Lower lobe of right lung (tissue), 2 donors: ENCODE results near the gene CD38. TPM values are rescaled to one million over a fixed set of nuclear protein-coding genes. Genes with fewer than 3 reads are reported as not detected.
A peak's percentile ranks its signal among the peaks of the same experiment; 100 is the strongest.

ENCODE experiments used
- ATAC-seq, 2 donors: fragments of 200-7000 bp; cut with Tn5 transposase; one replicate each; pipeline ENCODE4 v1.9.1; 2020 to 2022; ENCODE audit warnings: mild to moderate bottlenecking in 2 of 2, moderate library complexity in 2 of 2
- DNase-seq: peaks from one replicate; pipeline ENCODE4 v3.0.0-alpha.2; 2020
- H3K27ac ChIP-seq: fragments of 200-600 bp; one replicate; pipeline ENCODE4 v1.8.0; 2022
- H3K27me3 ChIP-seq: fragments of 200-600 bp; one replicate; pipeline ENCODE4 v1.8.0; 2022; ENCODE audit warnings: low read depth
- H3K36me3 ChIP-seq: fragments of 200-600 bp; one replicate; pipeline ENCODE4 v1.8.0; 2022; ENCODE audit warnings: mild to moderate bottlenecking
- H3K4me1 ChIP-seq: fragments of 200-600 bp; one replicate; pipeline ENCODE4 v1.8.0; 2022
- H3K4me3 ChIP-seq: fragments of 200-600 bp; one replicate; pipeline ENCODE4 v1.8.0; 2022; ENCODE audit warnings: mild to moderate bottlenecking
- H3K9me3 ChIP-seq: fragments of 200-600 bp; one replicate; pipeline ENCODE4 v1.8.0; 2022
- CTCF ChIP-seq: fragments of 200-600 bp; IDR thresholded peaks from one replicate; pipeline ENCODE4 v1.8.0; 2022; ENCODE audit warnings: antibody characterized with exemption, mild to moderate bottlenecking
- intact Hi-C: fragments of 100-400 bp; cut with DNase I; formaldehyde crosslinking; loops from one replicate; pipeline ENCODE4 v1.11.0; 2022
- total RNA-seq: library from RNA; stranded (reverse); fragmentation: NEBNext Ultra II Directional; extraction: Animal tissue kit (Norgen Biotek cat#: 25700); gene quantifications from one replicate; pipeline ENCODE4 v1.2.1, GENCODE V29; 2021
- donor health status: DM: no; HTN: yes; CAD: no; lungs with severe emphysema.

Gene CD38
- total RNA-seq, 1 donor from 2014 or later: 8.5 TPM

- Histone ChIP-seq H3K4me1 (no peaks in the 10 kb centered on the region), H3K9me3 (peaks cover 5% of the 10 kb centered on the region), H3K36me3 (no peaks in the 10 kb centered on the region), H3K4me3 (no peak overlapping the region), H3K27ac (no peak overlapping the region), H3K27me3 (no peaks in the 10 kb centered on the region)
- no peak for ATAC-seq
- intact Hi-C loops: no loop called here
- DNase-seq: no peak
- no peak for TF ChIP-seq CTCF
These were observed 34.0 kb upstream of the CD38 start for GRCh38 chr4:15744016-15744545.

GRCh38 chr4:15746110-15746509, 32.0 kb upstream of the CD38 start:
- H3K4me1 ChIP-seq: no peaks in the 10 kb centered on the region
- no peaks in the 10 kb centered on the region for H3K36me3 ChIP-seq
- DNase-seq (no peak), ATAC-seq (no peak)
- H3K27ac ChIP-seq: no peak overlapping the region
- no peaks in the 10 kb centered on the region for H3K27me3 ChIP-seq
- H3K9me3 ChIP-seq: peaks cover 5% of the 10 kb centered on the region
- intact Hi-C loops: no loop called here
- no peak overlapping the region for H3K4me3 ChIP-seq
- no peak for TF ChIP-seq CTCF

GRCh38 chr4:15749001-15749400, 29.1 kb upstream of the CD38 start:
- TF ChIP-seq CTCF: no peak
- no peaks in the 10 kb centered on the region for H3K36me3 ChIP-seq
- H3K9me3 ChIP-seq: no peaks in the 10 kb centered on the region
- no peaks in the 10 kb centered on the region for H3K27me3 ChIP-seq
- DNase-seq: no peak
- no peak for ATAC-seq
- intact Hi-C loops: no loop called here
- H3K27ac ChIP-seq: no peak overlapping the region
- H3K4me3 ChIP-seq: no peak overlapping the region
- no peaks in the 10 kb centered on the region for H3K4me1 ChIP-seq

GRCh38 chr4:15751153-15751552, 27.0 kb upstream of the CD38 start:
- ATAC-seq: no peak
- Histone ChIP-seq H3K27ac (no peak overlapping the region), H3K9me3 (no peaks in the 10 kb centered on the region), H3K27me3 (no peaks in the 10 kb centered on the region), H3K4me1 (peaks cover 8% of the 10 kb centered on the region), H3K36me3 (no peaks in the 10 kb centered on the region), H3K4me3 (no peak overlapping the region)
- no peak for TF ChIP-seq CTCF
- DNase-seq: no peak
- intact Hi-C loops: no loop called here

GRCh38 chr4:15753081-15753480, 25.0 kb upstream of the CD38 start:
- no peaks in the 10 kb centered on the region for H3K36me3 ChIP-seq
- TF ChIP-seq CTCF: no peak
- H3K4me3 ChIP-seq: no peak overlapping the region
- no peaks in the 10 kb centered on the region for H3K27me3 ChIP-seq
- intact Hi-C loops: no loop called here
- no peak for ATAC-seq
- DNase-seq: no peak
- no peaks in the 10 kb centered on the region for H3K9me3 ChIP-seq
- H3K27ac ChIP-seq: no peak overlapping the region
- H3K4me1 ChIP-seq: peaks cover 8% of the 10 kb centered on the region

GRCh38 chr4:15753786-15754185, 24.3 kb upstream of the CD38 start:
- H3K36me3 ChIP-seq: no peaks in the 10 kb centered on the region
- no peaks in the 10 kb centered on the region for H3K27me3 ChIP-seq
- ATAC-seq (peak in 1 of 2 donors; percentile 35), DNase-seq (no peak)
- H3K4me1 ChIP-seq: peaks cover 8% of the 10 kb centered on the region
- H3K9me3 ChIP-seq: no peaks in the 10 kb centered on the region
- no peak overlapping the region for H3K27ac ChIP-seq
- intact Hi-C loops: no loop called here
- H3K4me3 ChIP-seq: no peak overlapping the region
- no peak for TF ChIP-seq CTCF
